HG03039 (cell line): Measurements from ENCODE around the gene DAP3.
A peak's percentile ranks its signal among the peaks of the same experiment; 100 is the strongest.
"Not testable (repeated sequence)": the region's sequence is repeated elsewhere in the genome, so short reads cannot be mapped to it uniquely, and the experiment has no call there.

ENCODE experiments used
- ATAC-seq: cut with Tn5 transposase; IDR thresholded peaks from one replicate; pipeline ENCODE4 v1.9.1; 2021; ENCODE audit warnings: mild to moderate bottlenecking, moderate library complexity; ENCODE audit not compliant: unreplicated experiment

Gene DAP3

GRCh38 chr1:155681776-155682175, 7.1 kb upstream of the DAP3 start:
- ATAC-seq, result no peak

- ATAC-seq, result peak; percentile 19
Measured at GRCh38 chr1:155687705-155688323, 1.1 kb upstream of the DAP3 start.

GRCh38 chr1:155688324-155689080, 389 bp upstream of the DAP3 start, which contains the start of gene YY1AP1:
YY1AP1 (minus strand) TSS chr1:155688774; CDS start chr1:155680436, 8,338 bp downstream.
- ATAC-seq, result peak; percentile 75

- ATAC-seq, result no peak
Measured at GRCh38 chr1:155691992-155692528, 3.2 kb downstream of the DAP3 start.

- ATAC-seq, result no peak
Measured at GRCh38 chr1:155694167-155694566, 5.3 kb downstream of the DAP3 start.

GRCh38 chr1:155695072-155695471, 6.2 kb downstream of the DAP3 start:
- no peak for ATAC-seq

GRCh38 chr1:155695608-155696007, 6.7 kb downstream of the DAP3 start:
- ATAC-seq, result no peak

- ATAC-seq, result no peak
Measured at GRCh38 chr1:155696524-155696923, 7.6 kb downstream of the DAP3 start.

- no peak for ATAC-seq
Measured at GRCh38 chr1:155697046-155697445, 8.2 kb downstream of the DAP3 start.

GRCh38 chr1:155697616-155698015, 8.7 kb downstream of the DAP3 start:
- ATAC-seq, result not testable (repeated sequence)

GRCh38 chr1:155698382-155699038, 9.6 kb downstream of the DAP3 start:
- ATAC-seq, result no peak

GRCh38 chr1:155699062-155699461, 10.2 kb downstream of the DAP3 start:
- not testable (repeated sequence) for ATAC-seq

- not testable (repeated sequence) for ATAC-seq
Measured at GRCh38 chr1:155701675-155702074, 12.8 kb downstream of the DAP3 start.

- ATAC-seq, result no peak
Measured at GRCh38 chr1:155703216-155703615, 14.3 kb downstream of the DAP3 start.

- ATAC-seq, result not testable (repeated sequence)
Measured at GRCh38 chr1:155704414-155704813, 15.5 kb downstream of the DAP3 start.

- ATAC-seq, result no peak
Measured at GRCh38 chr1:155706139-155706538, 17.2 kb downstream of the DAP3 start.

GRCh38 chr1:155709391-155709790, 20.5 kb downstream of the DAP3 start:
- ATAC-seq, result no peak

GRCh38 chr1:155711457-155711856, 22.6 kb downstream of the DAP3 start:
- ATAC-seq, result not testable (repeated sequence)

- ATAC-seq, result not testable (repeated sequence)
Measured at GRCh38 chr1:155712636-155713035, 23.7 kb downstream of the DAP3 start.

- no peak for ATAC-seq
Measured at GRCh38 chr1:155713075-155713474, 24.2 kb downstream of the DAP3 start.

GRCh38 chr1:155715056-155715455, 26.2 kb downstream of the DAP3 start:
- not testable (repeated sequence) for ATAC-seq
